Hematopoietic multipotent progenitor cell treated with erythropoietin and hydrocortisone succinate and interleukin-3 and kit ligand, for 4 days (in vitro differentiated cells): ENCODE data around the gene USP3.

Source experiments
- DNase-seq: peaks from one replicate; pipeline ENCODE4 v3.0.0-alpha.2; 2015

USP3 gene

DNA sequence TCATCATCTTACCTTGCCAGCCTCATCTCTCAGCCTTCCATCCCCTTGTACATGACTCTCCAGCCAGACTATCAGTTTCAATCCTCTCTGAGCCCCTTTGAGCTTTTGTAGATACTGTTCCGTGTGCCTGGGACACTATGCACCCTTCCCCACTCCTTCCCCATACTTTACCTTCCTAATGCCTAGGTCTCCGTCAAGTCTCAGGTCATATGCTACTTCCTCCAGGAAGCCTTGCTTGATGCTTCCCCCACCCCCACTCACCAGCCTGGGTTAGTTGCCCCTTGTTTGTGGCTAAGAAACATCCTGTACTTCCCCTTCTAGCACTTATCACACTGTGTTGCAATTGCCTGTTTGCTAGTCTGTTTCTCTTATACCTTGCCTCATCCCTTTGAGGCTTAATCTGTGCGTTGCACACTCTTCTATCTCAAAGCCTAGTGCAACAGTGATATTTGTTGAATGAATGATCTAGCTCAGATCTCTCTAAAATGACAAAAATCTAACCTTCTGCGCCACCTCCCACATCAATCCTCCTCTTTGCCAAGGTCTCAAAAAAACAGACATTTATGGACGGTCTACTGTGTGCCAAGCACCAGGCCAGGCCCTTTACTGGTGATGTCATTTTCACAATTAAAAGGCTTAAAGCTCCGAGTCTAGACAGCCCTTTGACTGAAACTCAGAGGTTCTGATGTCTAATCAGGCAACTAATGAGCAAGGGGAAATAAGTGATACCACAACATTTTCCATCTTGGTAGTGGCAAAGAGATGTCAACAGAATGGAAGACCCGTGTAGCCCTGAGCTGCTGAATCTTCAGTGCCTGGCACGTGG, 6.5 kb upstream of the USP3 start:
- peak; percentile 93 for DNase-seq

DNA sequence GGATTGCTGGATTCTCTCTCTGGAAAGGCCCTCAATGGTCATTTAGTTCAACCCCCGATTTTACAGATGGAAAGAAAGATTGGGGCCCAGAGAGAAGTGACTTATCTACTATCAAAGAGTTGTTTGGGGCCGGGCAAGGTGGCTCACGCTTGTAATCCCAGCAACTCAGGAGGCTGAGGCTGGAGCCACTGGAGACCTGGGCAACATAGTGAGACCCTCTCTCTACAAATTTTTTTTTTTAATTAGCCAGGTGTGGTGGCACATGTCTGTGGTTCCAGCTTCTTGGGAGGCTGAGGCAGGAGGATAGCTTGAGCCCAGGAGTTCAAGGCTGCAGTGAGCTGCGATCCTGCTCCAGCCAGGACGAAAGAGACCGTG, 5.2 kb upstream of the USP3 start:
- DNase-seq = no peak

- DNase-seq = no peak
These were observed 4.8 kb upstream of the USP3 start for GRCh38 chr15:63499611-63500010.

- no peak for DNase-seq
These were observed 3.8 kb upstream of the USP3 start for GRCh38 chr15:63500265-63501250.

GRCh38 chr15:63501256-63502089, 2.9 kb upstream of the USP3 start:
- DNase-seq = no peak

DNA sequence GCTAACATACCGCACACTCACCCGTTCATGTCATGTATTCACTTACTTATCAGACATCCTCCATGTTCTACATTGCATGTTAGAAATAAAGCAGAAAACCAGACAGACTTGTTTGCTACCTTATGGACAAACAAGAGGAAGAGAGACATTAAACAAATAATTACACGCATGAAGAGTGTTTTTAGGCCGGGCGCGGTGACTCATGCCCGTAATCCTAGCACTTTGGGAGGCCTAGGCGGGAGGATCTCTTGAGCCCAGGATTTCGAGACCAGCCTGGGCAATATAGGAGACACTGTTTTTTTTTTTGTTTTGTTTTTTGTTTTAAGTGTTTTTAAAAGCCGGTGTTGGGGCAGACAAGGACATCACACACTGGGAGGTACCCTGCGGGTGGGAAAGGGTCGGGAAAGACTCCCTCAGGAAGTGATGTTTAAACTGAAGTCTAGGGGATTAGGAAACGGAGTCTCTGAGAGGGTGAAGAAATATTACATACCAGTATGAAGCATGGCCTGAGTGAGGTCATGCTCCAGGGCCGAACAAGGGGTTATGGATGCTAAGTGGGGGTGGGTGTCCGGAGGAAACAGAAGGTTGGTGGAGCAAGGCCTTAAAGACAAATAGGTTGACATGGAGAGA, 2.1 kb upstream of the USP3 start:
- no peak for DNase-seq

GRCh38 chr15:63502843-63503738, 1.3 kb upstream of the USP3 start:
- DNase-seq = peak; percentile 98

- peak; percentile 76 for DNase-seq
These were observed 600 bp upstream of the USP3 start for GRCh38 chr15:63503739-63504246.

DNA sequence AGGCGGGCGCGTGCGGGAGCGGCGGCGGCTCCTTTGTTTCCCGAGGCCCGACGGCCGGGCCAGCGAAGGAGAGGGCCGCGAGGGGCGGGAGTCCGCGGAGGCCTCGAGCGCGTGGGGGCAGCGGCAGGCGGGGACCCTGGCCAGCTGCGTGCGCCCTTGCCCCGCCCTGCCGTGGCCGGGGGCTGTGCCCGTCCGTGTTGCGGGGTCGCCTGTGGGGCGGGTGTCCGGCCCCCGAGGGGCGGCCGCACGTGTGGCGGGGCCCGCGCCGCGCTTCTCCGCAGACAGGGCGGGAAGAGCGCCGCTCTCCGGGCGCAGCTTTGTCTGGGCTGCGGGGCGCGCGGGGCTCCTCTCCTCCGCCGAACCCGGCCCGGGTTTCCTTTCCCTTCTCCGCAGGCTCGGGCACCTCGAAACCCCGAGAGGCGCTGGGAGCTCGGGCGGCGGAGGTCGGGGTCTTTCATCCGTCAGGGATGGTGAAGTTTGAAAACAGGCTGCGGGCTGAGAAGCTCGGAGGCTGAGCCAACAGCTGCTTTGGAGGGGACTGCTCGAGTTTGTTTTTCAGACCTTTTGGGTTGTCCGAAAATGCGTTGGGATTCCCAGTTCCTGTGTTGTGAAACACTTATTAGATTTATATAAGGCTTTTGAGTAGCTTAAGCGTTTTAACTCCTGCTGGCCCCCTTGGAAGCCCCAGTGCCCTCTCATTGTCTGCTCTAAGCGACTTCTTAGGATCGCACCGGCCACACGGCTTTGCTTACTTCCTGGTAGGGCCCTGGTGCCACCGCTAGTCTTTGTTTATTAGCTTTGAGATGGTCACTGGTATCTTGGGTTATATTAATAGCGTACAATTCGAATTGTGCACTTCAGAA, 817 bp downstream of the USP3 start:
- DNase-seq = peak; percentile 91

GRCh38 chr15:63505842-63506222, 1.4 kb downstream of the USP3 start:
- no peak for DNase-seq

DNA sequence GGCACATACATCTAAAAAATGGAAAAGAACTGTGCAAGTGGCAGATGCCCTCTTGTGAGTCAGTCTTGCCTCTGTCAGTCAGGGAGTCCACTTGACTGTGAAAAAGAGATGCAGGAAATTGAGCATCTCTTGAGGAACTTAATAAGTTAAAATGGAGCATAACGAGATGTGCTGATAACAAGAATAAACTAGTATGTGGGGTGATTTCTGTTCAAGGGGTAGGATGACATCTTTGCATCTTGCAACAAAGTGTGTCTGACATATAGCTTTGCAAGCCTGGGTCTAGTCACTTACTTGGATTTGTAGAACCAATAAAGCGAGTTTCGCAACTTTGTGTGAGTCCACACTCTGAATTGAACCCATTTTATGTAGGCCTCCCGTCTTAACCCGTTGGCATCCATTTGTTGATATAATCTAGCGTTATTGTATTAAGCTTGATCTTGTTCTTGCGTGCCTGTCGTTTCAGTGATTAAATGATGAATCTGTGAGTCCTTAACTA, 2.2 kb downstream of the USP3 start:
- DNase-seq = no peak

GRCh38 chr15:63507878-63508818, 3.8 kb downstream of the USP3 start:
- no peak for DNase-seq

GRCh38 chr15:63509056-63509954, 4.9 kb downstream of the USP3 start:
- DNase-seq = no peak

DNA sequence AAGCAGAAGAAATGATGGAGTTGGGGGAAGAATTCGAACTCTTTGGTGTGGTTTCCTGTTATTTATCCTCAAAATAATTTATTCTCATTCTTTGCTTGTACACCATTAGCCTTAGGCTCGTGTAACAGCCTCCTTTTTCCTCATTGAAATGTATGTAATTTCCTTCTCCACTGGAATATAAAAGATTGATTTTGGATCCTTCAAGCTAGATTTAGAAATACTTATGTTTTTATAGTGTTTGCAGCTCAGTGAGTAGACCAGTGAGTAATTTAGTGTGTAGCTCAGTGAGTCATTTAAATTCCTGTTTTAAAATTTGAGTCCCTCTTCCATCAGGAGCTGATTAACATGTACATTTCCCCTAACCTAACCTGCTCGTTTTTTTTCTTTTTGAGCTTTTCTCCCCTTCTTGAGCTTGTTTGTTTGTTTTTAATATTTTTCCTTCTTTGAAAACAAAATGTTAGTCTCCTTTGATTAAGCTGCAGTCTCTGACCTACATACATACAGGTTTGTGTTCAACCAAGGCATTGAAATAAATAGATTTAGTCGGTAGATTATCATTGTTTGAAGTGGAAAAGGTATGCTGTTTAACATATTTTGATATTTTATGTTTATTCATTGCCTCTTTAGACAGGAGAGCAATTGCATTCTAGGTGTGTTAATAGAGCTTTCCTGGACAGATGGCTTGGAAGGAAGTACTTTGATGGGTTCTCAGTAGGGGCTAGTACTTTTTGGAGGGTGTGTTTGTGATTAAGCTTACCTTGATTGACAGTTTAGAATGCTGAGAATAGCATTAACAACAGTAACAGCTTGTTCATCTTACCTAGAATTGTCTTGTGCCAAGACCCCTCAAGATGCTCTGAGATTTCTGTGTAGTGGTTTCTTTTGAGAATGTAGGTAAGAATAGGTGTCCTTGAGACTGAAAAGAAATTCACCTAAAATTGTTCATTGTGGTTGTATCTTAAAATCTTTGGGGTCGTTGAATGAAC, 5.9 kb downstream of the USP3 start:
- no peak for DNase-seq

DNA sequence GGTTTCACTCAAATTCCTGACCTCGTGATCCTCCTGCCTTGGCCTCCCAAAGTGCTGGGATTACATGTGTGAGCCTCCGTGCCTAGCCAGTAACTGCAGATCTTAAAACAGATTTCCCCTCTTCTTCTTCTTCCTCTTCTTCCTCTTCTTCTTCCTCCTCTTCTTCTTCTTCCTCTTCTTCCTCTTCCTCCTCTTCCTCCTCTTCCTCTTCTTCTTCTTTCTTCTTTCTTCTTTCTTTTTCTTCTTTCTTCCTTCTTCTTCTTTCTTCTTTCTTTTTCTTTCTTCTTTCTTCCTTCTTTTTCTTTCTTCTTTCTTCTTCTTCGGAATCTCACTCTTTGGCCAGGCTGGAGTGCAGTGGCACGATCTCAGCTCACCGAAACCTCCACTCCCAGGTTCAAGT, 7.8 kb downstream of the USP3 start:
- no peak for DNase-seq

- DNase-seq = no peak
These were observed 8.9 kb downstream of the USP3 start for GRCh38 chr15:63513271-63513670.
